H9 (cell line): ENCODE measurements around the gene LRRC70. TPM values are rescaled to one million over a fixed set of nuclear protein-coding genes. Genes with fewer than 3 reads are reported as not detected.

ENCODE experiments used
- DNase-seq: peaks from one replicate; pipeline ENCODE4 v3.0.0-alpha.2; 2017
- H2AFZ ChIP-seq: one replicate; pipeline ENCODE4 v1.6.1; 2013; ENCODE audit warnings: mild to moderate bottlenecking, low read length, control low read depth, moderate library complexity
- H2AK5ac ChIP-seq: 2 replicates; pipeline ENCODE4 v1.6.1; 2013; ENCODE audit warnings: low read length, control low read depth, mixed read lengths; ENCODE audit not compliant: insufficient read length
- H2BK120ac ChIP-seq: one replicate; pipeline ENCODE4 v1.6.1; 2013; ENCODE audit warnings: low read depth, mild to moderate bottlenecking, low read length, control low read depth, inconsistent platforms; ENCODE audit not compliant: poor library complexity, severe bottlenecking
- H2BK12ac ChIP-seq: 2 replicates; pipeline ENCODE4 v1.6.1; 2013; ENCODE audit warnings: low read length, control low read depth, mixed read lengths, low read depth; ENCODE audit not compliant: insufficient read length
- H2BK15ac ChIP-seq: 2 replicates; pipeline ENCODE4 v1.6.1; 2013; ENCODE audit warnings: low read depth, low read length, control low read depth
- H2BK20ac ChIP-seq: one replicate; pipeline ENCODE4 v1.6.1; 2013; ENCODE audit warnings: low read depth, mild to moderate bottlenecking, low read length, control low read depth, inconsistent platforms; ENCODE audit not compliant: poor library complexity, severe bottlenecking
- H2BK5ac ChIP-seq: 2 replicates; pipeline ENCODE4 v1.6.1; 2013; ENCODE audit warnings: low read length, control low read depth, mixed read lengths; ENCODE audit not compliant: insufficient read length
- H3K14ac ChIP-seq: 2 replicates; pipeline ENCODE4 v1.6.1; 2013; ENCODE audit warnings: low read length, control low read depth; ENCODE audit not compliant: insufficient read depth
- H3K18ac ChIP-seq: 2 replicates; pipeline ENCODE4 v1.6.1; 2013; ENCODE audit warnings: low read depth, mild to moderate bottlenecking, mixed read lengths, low read length, control low read depth; ENCODE audit not compliant: insufficient read length
- H3K23ac ChIP-seq: 2 replicates; pipeline ENCODE4 v1.6.1; 2013; ENCODE audit warnings: low read length, control low read depth, mixed read lengths, low read depth; ENCODE audit not compliant: insufficient read length
- H3K23me2 ChIP-seq: 2 replicates; pipeline ENCODE4 v1.6.1; 2013; ENCODE audit warnings: low read depth, mild to moderate bottlenecking, mixed read lengths, low read length, control low read depth; ENCODE audit not compliant: insufficient read length, poor library complexity, severe bottlenecking
- H3K27ac ChIP-seq: 2 replicates; pipeline ENCODE4 v1.5.1; 2013; ENCODE audit warnings: low read length, control low read depth, mixed read lengths, low read depth; ENCODE audit not compliant: insufficient read length
- H3K27me3 ChIP-seq: 2 replicates; pipeline ENCODE4 v1.6.1; 2013; ENCODE audit warnings: low read length, control low read depth, inconsistent platforms; ENCODE audit not compliant: insufficient read depth
- H3K4ac ChIP-seq: 2 replicates; pipeline ENCODE4 v1.6.1; 2013; ENCODE audit warnings: low read depth, mild to moderate bottlenecking, control low read depth, inconsistent platforms, low read length, moderate library complexity
- H3K4me1 ChIP-seq: 2 replicates; pipeline ENCODE4 v1.6.1; 2013; ENCODE audit warnings: low read length, control low read depth, inconsistent platforms; ENCODE audit not compliant: insufficient read depth
- H3K4me2 ChIP-seq: 2 replicates; pipeline ENCODE4 v1.6.1; 2013; ENCODE audit warnings: low read length, control low read depth, mixed read lengths; ENCODE audit not compliant: insufficient read length, insufficient read depth
- H3K56ac ChIP-seq: 2 replicates; pipeline ENCODE4 v1.6.1; 2013; ENCODE audit warnings: low read depth, mild to moderate bottlenecking, mixed read lengths, low read length, control low read depth; ENCODE audit not compliant: insufficient read length
- H3K79me1 ChIP-seq: 2 replicates; pipeline ENCODE4 v1.6.1; 2013; ENCODE audit warnings: low read depth, mild to moderate bottlenecking, moderate library complexity, low read length, control low read depth, inconsistent platforms; ENCODE audit not compliant: insufficient read depth, poor library complexity, severe bottlenecking
- H3K79me2 ChIP-seq: 2 replicates; pipeline ENCODE4 v1.6.1; 2013; ENCODE audit warnings: low read length, control low read depth, inconsistent platforms; ENCODE audit not compliant: insufficient read depth
- H3K9ac ChIP-seq: 2 replicates; pipeline ENCODE4 v1.6.1; 2013; ENCODE audit warnings: low read length, control low read depth, mixed read lengths; ENCODE audit not compliant: insufficient read length; ENCODE audit errors: extremely low read depth
- H3K9me3 ChIP-seq: one replicate; pipeline ENCODE4 v1.6.1; 2013; ENCODE audit warnings: low read depth, low read length, inconsistent platforms; ENCODE audit not compliant: control insufficient read depth
- H3T11ph ChIP-seq: one replicate; pipeline ENCODE4 v1.6.1; 2013; ENCODE audit warnings: mild to moderate bottlenecking, low read length, control low read depth, inconsistent platforms
- H4K20me1 ChIP-seq: one replicate; pipeline ENCODE4 v1.6.1; 2013; ENCODE audit not compliant: control insufficient read depth, insufficient read length, insufficient read depth
- H4K5ac ChIP-seq: 2 replicates; pipeline ENCODE4 v1.6.1; 2013; ENCODE audit warnings: low read depth, mild to moderate bottlenecking, mixed read lengths, low read length, control low read depth; ENCODE audit not compliant: insufficient read length
- H4K8ac ChIP-seq: replicated peaks from 2 replicates; pipeline ENCODE4 v1.6.1; 2013; ENCODE audit warnings: low read length, control low read depth, mixed read lengths, low read depth; ENCODE audit not compliant: insufficient read length
- H4K91ac ChIP-seq: 2 replicates; pipeline ENCODE4 v1.6.1; 2013; ENCODE audit warnings: low read depth, mild to moderate bottlenecking, moderate library complexity, mixed read lengths, low read length, control low read depth; ENCODE audit not compliant: insufficient read length
- H3K27ac Mint-ChIP-seq, 3 experiments: 2 replicates in 2 of 3; 3 replicates in 1 of 3; pipeline ENCODE4 v1.8.0; 2020 to 2021; ENCODE audit warnings: mixed read lengths in 3 of 3, mild to moderate bottlenecking in 1 of 3, moderate library complexity in 1 of 3
- H3K27me3 Mint-ChIP-seq: 2 replicates; pipeline ENCODE4 v1.8.0; 2021; ENCODE audit warnings: low read depth, mild to moderate bottlenecking, moderate library complexity, mixed read lengths
- H3K36me3 Mint-ChIP-seq, 3 experiments: 2 replicates in 2 of 3; 3 replicates in 1 of 3; pipeline ENCODE4 v1.8.0; 2020 to 2021; ENCODE audit warnings: low read depth in 3 of 3, mixed read lengths in 3 of 3; ENCODE audit not compliant: insufficient read depth in 1 of 3
- H3K4me1 Mint-ChIP-seq, 2 experiments: 2 replicates each; pipeline ENCODE4 v1.8.0; 2020; ENCODE audit warnings: mixed read lengths in 2 of 2
- H3K4me3 Mint-ChIP-seq, 2 experiments: 2 replicates in 1 of 2; 3 replicates in 1 of 2; pipeline ENCODE4 v1.8.0; 2020 to 2021; ENCODE audit warnings: mild to moderate bottlenecking in 2 of 2, mixed read lengths in 2 of 2, moderate library complexity in 1 of 2
- H3K9me3 Mint-ChIP-seq, 2 experiments: 2 replicates in 1 of 2; 3 replicates in 1 of 2; pipeline ENCODE4 v1.8.0; 2020; ENCODE audit warnings: mild to moderate bottlenecking in 2 of 2, mixed read lengths in 2 of 2, moderate library complexity in 1 of 2
- CTCF ChIP-seq: fragments of 200-600 bp; sonication (generic); conservative IDR thresholded peaks from 3 replicates; pipeline ENCODE4 v1.8.0; 2021; ENCODE audit warnings: antibody characterized with exemption, mild to moderate bottlenecking
- WGBS: extraction: QIAGEN DNeasy Blood & Tissue Kit; methylation state at CpG from one replicate; pipeline ENCODE4 v1.1.7; 2013; ENCODE audit warnings: missing lambda C conversion rate, low lambda C conversion rate, mixed read lengths; ENCODE audit not compliant: insufficient read length; ENCODE audit errors: extremely low coverage; 5-methylcytosine and 5-hydroxymethylcytosine counted together
- total RNA-seq: library from RNA; stranded (reverse); gene quantifications from 2 replicates; pipeline ENCODE4 v1.2.1, GENCODE V29; 2021

LRRC70 gene
- total RNA-seq, 1 experiment from 2014 or later: 1.1 TPM

DNA sequence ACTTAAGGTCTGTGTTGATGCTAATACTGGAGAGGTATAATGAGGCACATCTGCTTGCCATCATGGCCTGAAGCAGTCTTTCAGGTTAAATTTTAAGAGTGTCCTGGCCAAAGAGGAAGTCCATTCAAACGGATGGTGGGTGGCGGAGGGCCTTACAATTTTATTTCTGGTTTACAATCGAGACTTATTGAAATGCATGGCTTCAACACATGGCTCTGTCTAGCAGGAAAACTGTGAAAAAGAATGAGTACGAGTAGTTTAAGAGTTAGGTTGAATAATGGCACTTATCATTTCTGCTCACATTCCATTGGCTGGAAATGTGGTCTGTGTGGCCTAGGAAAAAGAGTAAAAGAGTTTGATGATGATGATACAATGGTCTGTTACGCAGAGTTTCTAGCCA lies 42.1 kb downstream of the LRRC70 start:
- Histone ChIP-seq H3K27me3 (no peaks in the 10 kb centered on the region), H3K9me3 (no peaks in the 10 kb centered on the region), H2BK15ac (no peak overlapping the region), H3K4me1 (peaks cover 5% of the 10 kb centered on the region; the same call in 1 of the 2 replicates), H2BK5ac (no peak overlapping the region), H3K23ac (no peak overlapping the region), H3K14ac (no peak overlapping the region), H2BK120ac (no peak overlapping the region), H3K18ac (no peak overlapping the region), H3T11ph (no peak overlapping the region), H3K79me2 (no peaks in the 10 kb centered on the region), H2BK20ac (no peak overlapping the region), H3K4ac (no peak overlapping the region), H3K27ac (peak overlapping the region; percentile 2), H4K8ac (no peak overlapping the region), H4K5ac (no peak overlapping the region), H3K23me2 (no peaks in the 10 kb centered on the region), H2AK5ac (no peak overlapping the region), H3K56ac (no peak overlapping the region), H3K79me1 (no peaks in the 10 kb centered on the region), H2BK12ac (no peak overlapping the region), H3K4me2 (peak overlapping the region; percentile 46), H3K9ac (no peak overlapping the region), H4K20me1 (no peaks in the 10 kb centered on the region), H4K91ac (no peak overlapping the region), H2AFZ (no peak overlapping the region)
- H3K4me1 Mint-ChIP-seq: peaks cover 24 to 25% of the 10 kb centered on the region in 2 experiments
- peaks cover 0 to 6% (median 5%) of the 10 kb centered on the region in 3 experiments; a peak in 4 of 7 replicates for H3K36me3 Mint-ChIP-seq
- H3K4me3 Mint-ChIP-seq: peak overlapping the region; percentile 3 to 9; a peak in 3 of 5 replicates
- WGBS: no CpG with 5 or more reads among the region's 5 CpGs
- peak overlapping the region; percentile 9 to 89 (median 81) for H3K27ac Mint-ChIP-seq
- no peaks in the 10 kb centered on the region for H3K9me3 Mint-ChIP-seq
- no peak for TF ChIP-seq CTCF
- DNase-seq: no peak
- no peaks in the 10 kb centered on the region for H3K27me3 Mint-ChIP-seq
